ENCODE results near the gene TCP11L1. TPM values are rescaled to one million over a fixed set of nuclear protein-coding genes. Genes with fewer than 3 reads are reported as not detected.

Gene TCP11L1
- total RNA-seq, 1 donor from 2014 or later = 24.2 TPM

DNA sequence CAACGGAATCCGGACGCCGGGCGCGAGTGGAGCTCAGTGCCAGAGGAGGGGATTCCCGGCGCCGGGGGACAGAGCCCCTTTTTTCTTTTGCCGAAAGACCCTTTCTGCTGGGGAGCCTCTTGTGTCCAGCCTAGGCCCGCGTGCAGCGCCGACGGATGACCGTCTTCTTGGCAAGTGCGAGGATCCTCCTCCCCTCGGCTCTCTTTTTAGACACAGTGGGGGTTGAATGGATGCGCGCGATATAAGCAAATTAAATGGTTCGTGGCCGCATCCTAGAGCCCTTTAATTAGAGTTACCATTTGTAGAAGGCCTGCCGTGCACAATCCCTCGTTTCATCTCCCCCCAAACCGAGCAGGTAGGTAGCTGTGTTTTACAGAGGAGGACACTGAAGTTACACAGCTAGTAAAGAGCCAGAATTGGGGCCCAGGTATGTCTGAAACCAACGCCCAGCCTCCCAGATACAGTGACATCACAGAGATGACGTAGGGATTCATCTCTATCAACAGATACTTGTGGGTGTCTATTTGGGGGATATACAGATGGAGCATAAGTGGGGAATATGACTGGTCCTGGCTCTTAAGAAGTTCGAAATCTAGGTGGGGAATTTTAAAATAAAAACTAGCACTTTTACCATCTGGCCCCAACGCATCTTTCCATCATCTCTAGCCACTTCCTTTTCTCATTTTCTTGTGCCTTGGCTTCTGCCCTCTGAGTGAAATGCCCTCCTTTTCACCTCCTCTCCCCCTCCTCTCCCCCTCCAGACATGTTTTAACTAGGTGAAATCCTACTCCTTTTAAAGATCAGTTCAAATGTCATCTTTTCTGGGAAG, 875 bp downstream of the TCP11L1 start:
- DNase-seq (ENCODE audit: extremely low spot score, unreplicated experiment) = no peak
- Mint-ChIP-seq H3K36me3 (ENCODE audit: unreplicated experiment) (peaks cover 9% of the 10 kb centered on the region), H3K27me3 (ENCODE audit: unreplicated experiment) (no peaks in the 10 kb centered on the region), H3K4me3 (ENCODE audit: unreplicated experiment) (peak overlapping the region; percentile 85), H3K4me1 (ENCODE audit: unreplicated experiment) (peaks cover 19% of the 10 kb centered on the region), H3K27ac (ENCODE audit: unreplicated experiment) (peak overlapping the region; percentile 91), H3K9me3 (ENCODE audit: unreplicated experiment) (no peaks in the 10 kb centered on the region)
- TF ChIP-seq, protein P1, sequence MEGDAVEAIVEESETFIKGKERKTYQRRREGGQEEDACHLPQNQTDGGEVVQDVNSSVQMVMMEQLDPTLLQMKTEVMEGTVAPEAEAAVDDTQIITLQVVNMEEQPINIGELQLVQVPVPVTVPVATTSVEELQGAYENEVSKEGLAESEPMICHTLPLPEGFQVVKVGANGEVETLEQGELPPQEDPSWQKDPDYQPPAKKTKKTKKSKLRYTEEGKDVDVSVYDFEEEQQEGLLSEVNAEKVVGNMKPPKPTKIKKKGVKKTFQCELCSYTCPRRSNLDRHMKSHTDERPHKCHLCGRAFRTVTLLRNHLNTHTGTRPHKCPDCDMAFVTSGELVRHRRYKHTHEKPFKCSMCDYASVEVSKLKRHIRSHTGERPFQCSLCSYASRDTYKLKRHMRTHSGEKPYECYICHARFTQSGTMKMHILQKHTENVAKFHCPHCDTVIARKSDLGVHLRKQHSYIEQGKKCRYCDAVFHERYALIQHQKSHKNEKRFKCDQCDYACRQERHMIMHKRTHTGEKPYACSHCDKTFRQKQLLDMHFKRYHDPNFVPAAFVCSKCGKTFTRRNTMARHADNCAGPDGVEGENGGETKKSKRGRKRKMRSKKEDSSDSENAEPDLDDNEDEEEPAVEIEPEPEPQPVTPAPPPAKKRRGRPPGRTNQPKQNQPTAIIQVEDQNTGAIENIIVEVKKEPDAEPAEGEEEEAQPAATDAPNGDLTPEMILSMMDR (IDR thresholded peaks at IDR 0.05) = no peak

DNA sequence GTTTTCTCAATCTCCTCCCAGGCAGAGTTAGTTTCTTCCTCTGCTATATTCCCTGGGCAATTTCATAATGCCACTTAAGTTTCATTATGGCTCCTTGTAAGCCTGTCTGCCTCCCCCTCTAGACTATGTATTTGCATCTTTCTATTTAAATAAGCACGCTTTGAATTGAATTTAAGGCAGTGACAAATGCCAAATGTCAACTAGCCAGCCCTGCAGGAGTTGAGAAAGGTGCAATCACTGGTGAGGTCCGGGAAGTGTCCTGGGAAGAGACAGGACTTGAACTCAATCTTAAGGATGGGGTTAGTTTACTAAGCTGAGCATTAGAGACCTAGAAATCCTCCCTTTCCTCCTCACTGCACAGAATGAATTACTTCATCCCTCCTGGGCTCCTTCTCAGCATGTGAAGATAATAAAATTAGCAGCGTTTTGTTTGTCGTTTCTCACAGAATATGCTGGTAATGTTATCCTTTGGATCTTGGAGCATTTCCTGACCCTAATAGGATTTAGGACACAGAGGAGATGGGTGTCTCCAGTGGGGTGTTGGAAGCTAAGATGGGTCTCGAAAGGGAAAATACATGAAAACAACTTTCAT, 1.6 kb downstream of the TCP11L1 start:
- peak overlapping the region; percentile 85 for H3K4me3 Mint-ChIP-seq (ENCODE audit: unreplicated experiment)
- no peaks in the 10 kb centered on the region for H3K27me3 Mint-ChIP-seq (ENCODE audit: unreplicated experiment)
- no peak for DNase-seq (ENCODE audit: extremely low spot score, unreplicated experiment)
- H3K4me1 Mint-ChIP-seq (ENCODE audit: unreplicated experiment) = peaks cover 23% of the 10 kb centered on the region
- peak overlapping the region; percentile 91 for H3K27ac Mint-ChIP-seq (ENCODE audit: unreplicated experiment)
- H3K36me3 Mint-ChIP-seq (ENCODE audit: unreplicated experiment) = peaks cover 16% of the 10 kb centered on the region
- TF ChIP-seq, protein P1 (IDR thresholded peaks at IDR 0.05) = no peak
- peaks cover 4% of the 10 kb centered on the region for H3K9me3 Mint-ChIP-seq (ENCODE audit: unreplicated experiment)

DNA sequence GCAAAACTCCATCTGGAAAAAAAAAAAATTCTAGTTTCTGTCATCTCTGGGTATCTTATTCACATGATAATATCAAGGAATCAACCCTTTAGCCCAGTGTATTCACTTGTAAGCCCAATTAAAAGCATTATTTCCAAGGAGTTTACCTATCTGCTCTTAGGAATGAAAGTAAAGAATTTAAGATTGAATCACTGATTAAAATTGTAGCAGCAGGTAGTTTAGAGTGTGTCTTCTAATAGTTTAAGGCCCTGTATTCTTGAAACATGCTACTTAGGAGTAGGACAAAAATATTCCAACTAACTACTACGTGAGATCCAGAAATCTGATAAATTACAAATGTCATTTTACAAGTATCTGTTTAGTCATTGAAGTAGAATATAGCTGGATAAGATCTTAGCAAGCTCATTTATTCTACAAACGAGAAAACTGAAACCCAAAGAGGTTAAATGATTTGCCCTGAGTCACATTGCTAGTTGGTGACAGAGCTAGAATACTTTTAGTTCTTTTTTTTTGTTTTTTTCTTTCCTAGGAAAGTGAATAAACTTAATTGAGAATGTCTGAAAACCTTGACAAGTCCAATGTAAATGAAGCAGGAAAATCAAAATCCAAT, 4.0 kb downstream of the TCP11L1 start:
- H3K27ac Mint-ChIP-seq (ENCODE audit: unreplicated experiment) = no peak overlapping the region
- TF ChIP-seq, protein P1 (IDR thresholded peaks at IDR 0.05) = no peak
- peaks cover 23% of the 10 kb centered on the region for H3K4me1 Mint-ChIP-seq (ENCODE audit: unreplicated experiment)
- H3K27me3 Mint-ChIP-seq (ENCODE audit: unreplicated experiment) = no peaks in the 10 kb centered on the region
- H3K4me3 Mint-ChIP-seq (ENCODE audit: unreplicated experiment) = no peak overlapping the region
- H3K9me3 Mint-ChIP-seq (ENCODE audit: unreplicated experiment) = peaks cover 4% of the 10 kb centered on the region
- H3K36me3 Mint-ChIP-seq (ENCODE audit: unreplicated experiment) = peaks cover 34% of the 10 kb centered on the region
- DNase-seq (ENCODE audit: extremely low spot score, unreplicated experiment) = no peak

DNA sequence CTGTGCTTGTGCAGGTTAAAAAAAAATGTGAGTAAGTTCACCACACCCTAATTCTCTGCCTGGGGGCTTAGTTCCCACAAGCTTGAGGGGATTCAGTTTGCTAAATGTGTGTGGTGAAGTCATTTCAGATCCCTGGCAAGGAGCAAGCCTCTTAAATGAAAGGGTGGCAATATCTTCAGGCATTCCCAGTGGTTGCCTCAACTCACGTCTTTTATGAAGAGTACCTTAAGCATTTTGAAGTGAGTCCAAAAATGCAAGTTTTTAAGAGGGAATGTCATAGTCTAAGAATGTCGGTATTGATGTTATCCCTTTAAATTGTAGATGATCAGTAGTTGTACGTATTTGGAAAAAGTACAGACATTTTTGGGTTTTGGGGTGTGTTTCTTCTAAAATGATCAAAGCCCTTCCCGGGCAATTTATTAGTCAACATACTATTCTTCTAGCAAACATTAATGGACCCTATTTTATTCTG, 4.9 kb downstream of the TCP11L1 start:
- TF ChIP-seq, protein P1 (IDR thresholded peaks at IDR 0.05) = no peak
- Mint-ChIP-seq H3K9me3 (ENCODE audit: unreplicated experiment) (peaks cover 4% of the 10 kb centered on the region), H3K4me1 (ENCODE audit: unreplicated experiment) (peaks cover 20% of the 10 kb centered on the region), H3K36me3 (ENCODE audit: unreplicated experiment) (peaks cover 39% of the 10 kb centered on the region), H3K4me3 (ENCODE audit: unreplicated experiment) (no peak overlapping the region), H3K27ac (ENCODE audit: unreplicated experiment) (no peak overlapping the region), H3K27me3 (ENCODE audit: unreplicated experiment) (no peaks in the 10 kb centered on the region)
- DNase-seq (ENCODE audit: extremely low spot score, unreplicated experiment) = no peak

Data from osteocyte (in vitro differentiated cells).